GM23338 (cell line): ENCODE data around the gene UBASH3A.

Experiments used
- CREB1 ChIP-seq: fragments of 250-450 bp; sonication (Bioruptor Pico); IDR thresholded peaks from 2 replicates; pipeline ENCODE4 v1.5.0; 2020; ENCODE audit warnings: low read depth, mild to moderate bottlenecking, moderate library complexity
- CTCF ChIP-seq, 2 experiments: fragments of 200-600 bp in 1 of 2; sonication (generic) in 1 of 2; conservative IDR thresholded peaks; 2 replicates each; pipeline versions ENCODE4 v1.5.1 to v1.6.1; 2016 to 2017; ENCODE audit warnings: antibody characterized with exemption in 2 of 2, low read depth in 2 of 2, mild to moderate bottlenecking in 2 of 2, moderate library complexity in 1 of 2
- EZH2 ChIP-seq: fragments of 200-600 bp; sonication (generic); IDR thresholded peaks from one replicate; pipeline ENCODE4 v1.8.0; 2017; ENCODE audit warnings: antibody characterized with exemption, mild to moderate bottlenecking, low read depth; ENCODE audit not compliant: unreplicated experiment
- EZH2phosphoT487 ChIP-seq: fragments of 200-600 bp; sonication (generic); IDR thresholded peaks from one replicate; pipeline ENCODE4 v1.8.1; 2018; ENCODE audit warnings: antibody characterized with exemption; ENCODE audit not compliant: unreplicated experiment
- POLR2AphosphoS5 ChIP-seq: IDR thresholded peaks from 2 replicates; pipeline ENCODE4 v1.6.1; 2016; ENCODE audit warnings: antibody characterized with exemption, low read depth
- REST ChIP-seq: IDR thresholded peaks from one replicate; pipeline ENCODE4 v1.6.1; 2018; ENCODE audit warnings: antibody characterized with exemption; ENCODE audit not compliant: unreplicated experiment
- STAT1 ChIP-seq: IDR thresholded peaks from one replicate; pipeline ENCODE4 v1.6.1; 2016; ENCODE audit warnings: antibody characterized with exemption; ENCODE audit not compliant: unreplicated experiment

GRCh38 chr21:42475036-42475435 lies 71.3 kb downstream of the UBASH3A start:
- TF ChIP-seq POLR2AphosphoS5: no peak
- TF ChIP-seq CTCF (conservative IDR thresholded peaks at IDR 0.05; ENCODE audit: low read depth in 2 of 2): no peak
- TF ChIP-seq CREB1: no peak
- no peak for TF ChIP-seq EZH2phosphoT487
- TF ChIP-seq REST: no peak
- no peak for TF ChIP-seq STAT1
- no peak for TF ChIP-seq EZH2
